Upper lobe of left lung (tissue), 4 donors: ENCODE measurements around the gene LRBA.

ENCODE experiments used
- CTCF ChIP-seq, 6 experiments: fragments of 450-650 bp in 4 of 6; fragments of 200-600 bp in 2 of 6; sonication (generic) in 2 of 6; IDR thresholded peaks; one replicate each; pipeline ENCODE4 v1.5.1; 2016 to 2019; ENCODE audit warnings: antibody characterized with exemption in 6 of 6
- POLR2A ChIP-seq, 4 donors: fragments of 450-650 bp; IDR thresholded peaks; one replicate each; pipeline ENCODE4 v1.5.1; 2016 to 2017; ENCODE audit warnings: antibody characterized with exemption in 4 of 4, mild to moderate bottlenecking in 2 of 4

- TF ChIP-seq CTCF (IDR thresholded peaks at IDR 0.05) (no peak), POLR2A (IDR thresholded peaks at IDR 0.05) (no peak)
Measured at GRCh38 chr4:150853882-150854281, 161.2 kb downstream of the LRBA start.
